HG02678 (cell line): Measurements from ENCODE around the gene ZNF492.
A peak's percentile ranks its signal among the peaks of the same experiment; 100 is the strongest.

Experiments used
- ATAC-seq: cut with Tn5 transposase; IDR thresholded peaks from one replicate; pipeline ENCODE4 v1.9.1; 2021; ENCODE audit warnings: mild to moderate bottlenecking, moderate library complexity; ENCODE audit not compliant: unreplicated experiment

ZNF492 gene

GRCh38 chr19:22633706-22634449, at the start of gene ZNF492:
Gene ZNF492 (plus strand): TSS chr19:22634324. CDS start chr19:22653400, 19,076 bp downstream.
- ATAC-seq, result peak; percentile 80

GRCh38 chr19:22595422-22595821, 38.7 kb upstream of the ZNF492 start:
- ATAC-seq, result no peak

- no peak for ATAC-seq
These were observed 38.2 kb upstream of the ZNF492 start for GRCh38 chr19:22595918-22596341.

- ATAC-seq, result no peak
These were observed 33.2 kb upstream of the ZNF492 start for GRCh38 chr19:22600690-22601648.

GRCh38 chr19:22601906-22602630, 32.1 kb upstream of the ZNF492 start:
- ATAC-seq, result no peak

- no peak for ATAC-seq
These were observed 31.4 kb upstream of the ZNF492 start for GRCh38 chr19:22602631-22603272.

- no peak for ATAC-seq
These were observed 30.3 kb upstream of the ZNF492 start for GRCh38 chr19:22603518-22604440.

GRCh38 chr19:22604571-22605274, 29.4 kb upstream of the ZNF492 start:
- ATAC-seq, result no peak

GRCh38 chr19:22605275-22606211, 28.6 kb upstream of the ZNF492 start:
- ATAC-seq, result no peak

- ATAC-seq, result no peak
These were observed 27.9 kb upstream of the ZNF492 start for GRCh38 chr19:22606212-22606553.

GRCh38 chr19:22606954-22607652, 27.0 kb upstream of the ZNF492 start:
- no peak for ATAC-seq

- no peak for ATAC-seq
These were observed 26.3 kb upstream of the ZNF492 start for GRCh38 chr19:22607653-22608430.

GRCh38 chr19:22608441-22608840, 25.7 kb upstream of the ZNF492 start:
- ATAC-seq, result no peak

GRCh38 chr19:22609630-22610029, 24.5 kb upstream of the ZNF492 start:
- ATAC-seq, result no peak

- no peak for ATAC-seq
These were observed 24.0 kb upstream of the ZNF492 start for GRCh38 chr19:22610121-22610520.

- ATAC-seq, result no peak
These were observed 21.8 kb upstream of the ZNF492 start for GRCh38 chr19:22612316-22612715.

- no peak for ATAC-seq
These were observed 17.5 kb upstream of the ZNF492 start for GRCh38 chr19:22616659-22617058.
